Measurements from ENCODE around the gene FGF18.

- TF ChIP-seq ELF4 (IDR thresholded peaks at IDR 0.05), result no peak
- TF ChIP-seq FOXM1 (IDR thresholded peaks at IDR 0.05; ENCODE audit: borderline replicate concordance), result no peak
- TF ChIP-seq TARDBP (IDR thresholded peaks at IDR 0.05), result no peak
- TF ChIP-seq ZNF384 (IDR thresholded peaks at IDR 0.05), result no peak
These were observed 30.0 kb downstream of the FGF18 start for GRCh38 chr5:171449426-171449825.
